Hepatocyte (in vitro differentiated cells): ENCODE data around the gene B3GALNT2. TPM values are rescaled to one million over a fixed set of nuclear protein-coding genes. Genes with fewer than 3 reads are reported as not detected.

ENCODE experiments used
- DNase-seq: peaks from one replicate; pipeline ENCODE4 v3.0.0-alpha.2; 2016; ENCODE audit warnings: low spot score
- H2AFZ ChIP-seq: fragments of 200-600 bp; sonication (generic); 2 replicates; pipeline ENCODE4 v1.6.0; 2016; ENCODE audit warnings: antibody characterized with exemption, mild to moderate bottlenecking
- H3K27ac ChIP-seq: fragments of 200-600 bp; sonication (generic); 2 replicates; pipeline ENCODE4 v1.5.1; 2016; ENCODE audit warnings: mild to moderate bottlenecking
- H3K27me3 ChIP-seq: fragments of 200-600 bp; sonication (generic); 2 replicates; pipeline ENCODE4 v1.6.1; 2016
- H3K36me3 ChIP-seq: fragments of 200-600 bp; sonication (generic); replicated peaks from 2 replicates; pipeline ENCODE4 v1.5.1; 2016; ENCODE audit warnings: low read depth; ENCODE audit not compliant: insufficient read depth
- H3K4me1 ChIP-seq: fragments of 200-600 bp; sonication (generic); 2 replicates; pipeline ENCODE4 v1.5.1; 2016; ENCODE audit warnings: mild to moderate bottlenecking, moderate library complexity; ENCODE audit not compliant: insufficient read depth
- H3K4me2 ChIP-seq: fragments of 200-600 bp; sonication (generic); 2 replicates; pipeline ENCODE4 v1.6.0; 2016
- H3K4me3 ChIP-seq: fragments of 200-600 bp; sonication (generic); 2 replicates; pipeline ENCODE4 v1.5.1; 2016; ENCODE audit warnings: mild to moderate bottlenecking
- H3K79me2 ChIP-seq: fragments of 200-600 bp; sonication (generic); 2 replicates; pipeline ENCODE4 v1.6.0; 2017; ENCODE audit warnings: mild to moderate bottlenecking
- H3K9me2 ChIP-seq: fragments of 200-600 bp; sonication (generic); replicated peaks from 2 replicates; pipeline ENCODE4 v1.6.0; 2017; ENCODE audit warnings: mild to moderate bottlenecking; ENCODE audit not compliant: insufficient read depth
- H3K9me3 ChIP-seq: fragments of 200-600 bp; sonication (generic); 2 replicates; pipeline ENCODE4 v1.5.1; 2016; ENCODE audit warnings: low read depth, mild to moderate bottlenecking
- H4K20me1 ChIP-seq: fragments of 200-600 bp; sonication (generic); 2 replicates; pipeline ENCODE4 v1.6.0; 2016; ENCODE audit warnings: mild to moderate bottlenecking; ENCODE audit not compliant: insufficient read depth, poor library complexity, severe bottlenecking
- CTCF ChIP-seq: fragments of 200-600 bp; sonication (generic); IDR thresholded peaks from 2 replicates; pipeline ENCODE4 v1.5.1; 2016; ENCODE audit warnings: antibody characterized with exemption, mild to moderate bottlenecking; ENCODE audit not compliant: poor library complexity
- EZH2 ChIP-seq: fragments of 200-600 bp; sonication (generic); IDR thresholded peaks from 2 replicates; pipeline ENCODE4 v1.6.1; 2016; ENCODE audit warnings: antibody characterized with exemption, mild to moderate bottlenecking, borderline replicate concordance
- EZH2phosphoT487 ChIP-seq: fragments of 200-600 bp; sonication (generic); IDR thresholded peaks from one replicate; pipeline ENCODE4 v1.6.1; 2018; ENCODE audit warnings: antibody characterized with exemption, mild to moderate bottlenecking, low read depth, moderate library complexity; ENCODE audit not compliant: unreplicated experiment, severe bottlenecking
- WGBS: methylation state at CpG from one replicate; pipeline ENCODE4 v1.1.6; 2016; ENCODE audit warnings: low lambda C conversion rate; ENCODE audit errors: missing lambda C conversion rate; 5-methylcytosine and 5-hydroxymethylcytosine counted together
- polyA plus RNA-seq: library from polyadenylated mRNA; unstranded; fragments of >200 nt; fragmentation: Nextera tagmentation; extraction: Ambion mirVana; gene quantifications from 2 replicates; pipeline ENCODE4 v1.2.1, GENCODE V29; 2016
- total RNA-seq: library from RNA; depleted of rRNA; stranded (reverse); fragments of >200 nt; gene quantifications from 2 replicates; pipeline ENCODE4 v1.2.3, GENCODE V29; 2014

Gene B3GALNT2
- total and polyA plus RNA-seq, 2 experiments from 2014 or later: 8.1 to 24.2 TPM

- 75% methylated on average over 5 of the region's 5 CpGs for WGBS
- TF ChIP-seq CTCF (no peak), EZH2 (no peak), EZH2phosphoT487 (no peak)
Measured at GRCh38 chr1:235410467-235410866, 93.8 kb downstream of the B3GALNT2 start.

DNA sequence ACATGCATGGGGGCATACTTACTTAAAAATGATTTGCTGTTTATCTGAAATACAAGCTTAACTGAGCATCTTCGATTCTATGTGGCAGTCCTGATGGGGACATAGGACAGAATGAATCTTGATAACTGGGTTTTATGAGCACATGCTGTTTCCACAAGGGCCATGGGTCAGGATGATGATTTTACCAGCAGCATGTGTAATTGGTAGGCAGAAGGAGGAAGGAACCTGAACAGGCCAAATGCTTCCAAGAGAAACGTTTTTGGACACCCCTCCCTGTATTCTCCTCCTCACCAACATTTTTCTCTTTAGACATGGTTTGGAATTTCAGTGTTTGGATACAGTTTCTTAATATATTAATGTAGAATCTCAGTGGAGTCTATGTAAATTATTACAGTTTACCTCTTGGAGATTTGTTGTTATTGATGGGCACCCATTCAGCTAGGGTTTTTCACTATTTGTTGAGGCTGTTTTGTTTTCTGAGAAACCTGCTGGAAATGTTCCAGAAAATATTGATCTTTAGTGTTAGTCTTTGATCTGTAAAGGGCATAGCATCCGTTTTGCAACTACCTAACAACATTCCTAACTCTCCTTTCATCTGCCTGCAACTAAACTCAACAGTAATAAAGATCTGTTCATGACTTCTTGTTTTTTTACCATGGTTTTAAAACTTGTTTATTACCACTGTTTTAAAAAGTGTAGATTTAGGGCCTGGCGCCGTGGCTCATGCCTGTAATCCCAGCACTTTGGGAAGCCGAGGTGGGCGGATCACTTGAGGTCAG lies 95.0 kb downstream of the B3GALNT2 start:
- peak overlapping the region; percentile 26 for H3K4me2 ChIP-seq
- no peaks in the 10 kb centered on the region for H3K36me3 ChIP-seq
- no peak for DNase-seq
- peak overlapping the region; percentile 53 for H3K27ac ChIP-seq
- TF ChIP-seq CTCF: no peak
- no peak for TF ChIP-seq EZH2
- TF ChIP-seq EZH2phosphoT487: no peak
- no peaks in the 10 kb centered on the region for H3K9me3 ChIP-seq
- no peak overlapping the region for H2AFZ ChIP-seq
- H3K27me3 ChIP-seq: no peaks in the 10 kb centered on the region
- no peaks in the 10 kb centered on the region for H3K9me2 ChIP-seq
- 70% methylated on average over 7 of the region's 7 CpGs for WGBS
- no peak overlapping the region for H3K4me3 ChIP-seq
- H3K79me2 ChIP-seq: peaks cover 32% of the 10 kb centered on the region
- H4K20me1 ChIP-seq: no peaks in the 10 kb centered on the region
- peaks cover 7% of the 10 kb centered on the region for H3K4me1 ChIP-seq

More at GRCh38 chr1:235410467-235410866, 93.8 kb downstream of the B3GALNT2 start:
- H3K36me3 ChIP-seq: no peaks in the 10 kb centered on the region
- H3K4me1 ChIP-seq: peaks cover 7% of the 10 kb centered on the region
- no peaks in the 10 kb centered on the region for H3K27me3 ChIP-seq
- DNase-seq: no peak
- H3K9me2 ChIP-seq: no peaks in the 10 kb centered on the region
- no peak overlapping the region for H2AFZ ChIP-seq
- H4K20me1 ChIP-seq: no peaks in the 10 kb centered on the region
- peaks cover 32% of the 10 kb centered on the region for H3K79me2 ChIP-seq
- no peak overlapping the region for H3K4me3 ChIP-seq
- H3K27ac ChIP-seq: no peak overlapping the region
- no peaks in the 10 kb centered on the region for H3K9me3 ChIP-seq
- no peak overlapping the region for H3K4me2 ChIP-seq

DNA sequence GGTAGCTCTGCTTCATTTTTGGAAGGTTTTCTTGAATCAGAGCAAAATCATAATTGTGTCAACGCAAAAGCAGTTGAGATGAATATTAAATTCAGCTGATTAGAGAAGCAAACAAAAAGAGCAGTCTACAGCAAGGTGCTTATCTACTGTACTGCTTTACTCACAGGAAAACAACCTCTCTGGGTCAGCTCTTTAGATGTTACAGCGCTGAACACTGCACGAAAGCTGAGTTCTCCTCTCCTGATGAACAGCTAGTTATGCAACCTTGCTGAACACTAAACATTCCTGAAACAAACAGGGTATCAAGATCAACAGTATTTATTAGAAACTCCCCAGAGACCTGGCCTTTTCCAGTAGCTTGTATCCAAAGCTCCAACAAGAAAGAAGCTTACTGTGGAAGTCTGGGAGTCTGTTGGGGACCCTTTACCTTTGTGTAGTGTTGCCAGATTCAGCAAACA lies 95.7 kb downstream of the B3GALNT2 start:
- 61% methylated on average over 3 of the region's 3 CpGs for WGBS

More for the DNA sequence above, 95.7 kb downstream of the B3GALNT2 start:
- Histone ChIP-seq H3K9me2 (no peaks in the 10 kb centered on the region), H3K4me2 (peak overlapping the region; percentile 26), H3K79me2 (peaks cover 32% of the 10 kb centered on the region), H3K27me3 (no peaks in the 10 kb centered on the region), H3K4me3 (no peak overlapping the region), H3K36me3 (no peaks in the 10 kb centered on the region), H2AFZ (no peak overlapping the region), H4K20me1 (no peaks in the 10 kb centered on the region), H3K4me1 (peaks cover 7% of the 10 kb centered on the region), H3K9me3 (no peaks in the 10 kb centered on the region), H3K27ac (peak overlapping the region; percentile 53)
- TF ChIP-seq EZH2phosphoT487: no peak
- TF ChIP-seq EZH2: no peak
- TF ChIP-seq CTCF: no peak
- peak; percentile 42 for DNase-seq
